Activated T-helper 1 cell treated with anti-CD3 and anti-CD28 coated beads, Interleukin-12 subunit alpha, Interleukin-12 subunit beta, Interleukin-2, Interleukin-4 antibody, amounts not matched to agents 30 ng/mL and 10 ng/mL and 1 ng/mL, durations not matched to agents 14 hours and 24 hours and 36 hours (primary cell): ENCODE results near the gene INSR. TPM values are rescaled to one million over a fixed set of nuclear protein-coding genes. Genes with fewer than 3 reads are reported as not detected.

Source experiments
- DNase-seq: peaks from one replicate; pipeline ENCODE4 v3.0.0; 2021; ENCODE audit warnings: low spot score
- H3K27ac Mint-ChIP-seq: one replicate; pipeline ENCODE4 v1.8.0; 2021; ENCODE audit warnings: mild to moderate bottlenecking, mixed read lengths
- H3K27me3 Mint-ChIP-seq: one replicate; pipeline ENCODE4 v1.8.0; 2022; ENCODE audit warnings: mild to moderate bottlenecking, moderate library complexity, mixed read lengths; ENCODE audit not compliant: insufficient read depth
- H3K36me3 Mint-ChIP-seq: one replicate; pipeline ENCODE4 v1.8.0; 2021; ENCODE audit warnings: low read depth, mixed read lengths
- H3K4me1 Mint-ChIP-seq: one replicate; pipeline ENCODE4 v1.8.0; 2021; ENCODE audit warnings: low read depth, mixed read lengths
- H3K4me3 Mint-ChIP-seq: one replicate; pipeline ENCODE4 v1.8.0; 2021; ENCODE audit warnings: mild to moderate bottlenecking, moderate library complexity, mixed read lengths
- H3K9me3 Mint-ChIP-seq: one replicate; pipeline ENCODE4 v1.8.0; 2021; ENCODE audit warnings: mixed read lengths
- intact Hi-C: fragments of 100-400 bp; cut with micrococcal nuclease; formaldehyde crosslinking; loops from one replicate; pipeline ENCODE4 v1.15.1; 2024
- total RNA-seq: library from RNA; stranded (reverse); gene quantifications from 2 replicates; pipeline ENCODE4 v1.2.3, GENCODE V29; 2022

INSR gene
- total RNA-seq, 1 donor from 2014 or later, result 1.5 TPM

DNA sequence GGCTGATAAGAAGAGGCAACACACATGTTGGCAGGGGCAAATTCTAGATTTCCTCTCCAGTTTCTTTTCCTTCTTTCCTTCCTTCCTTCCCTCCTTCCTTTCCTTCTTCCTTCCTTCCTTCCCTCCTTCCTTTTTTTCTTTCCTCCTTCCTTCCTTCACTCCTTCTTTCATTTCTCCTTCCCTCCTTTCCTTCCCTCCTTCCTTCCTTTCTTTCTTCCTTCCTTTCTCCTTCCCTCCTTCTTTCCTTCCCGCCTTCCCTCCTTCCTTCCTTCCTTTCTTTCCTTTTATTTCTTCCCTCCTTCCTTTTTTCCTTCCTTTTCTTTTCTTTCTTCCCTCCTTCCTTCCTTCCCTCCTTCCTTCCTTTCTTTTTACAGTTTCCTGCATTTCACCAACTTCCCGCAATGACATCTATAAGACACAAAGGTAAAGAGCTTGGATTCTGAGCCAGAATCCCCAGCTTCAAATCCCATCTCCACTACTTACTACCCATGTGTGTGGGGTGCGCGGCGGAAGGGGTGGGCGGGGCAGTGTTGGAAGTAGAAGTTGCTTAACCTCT lies 35.3 kb downstream of the INSR start:
- intact Hi-C loops, result no loop called here
- peaks cover 2% of the 10 kb centered on the region for H3K27me3 Mint-ChIP-seq
- no peaks in the 10 kb centered on the region for H3K4me1 Mint-ChIP-seq
- no peak overlapping the region for H3K4me3 Mint-ChIP-seq
- no peak for DNase-seq
- H3K9me3 Mint-ChIP-seq, result no peaks in the 10 kb centered on the region
- no peak overlapping the region for H3K27ac Mint-ChIP-seq
- no peaks in the 10 kb centered on the region for H3K36me3 Mint-ChIP-seq

DNA sequence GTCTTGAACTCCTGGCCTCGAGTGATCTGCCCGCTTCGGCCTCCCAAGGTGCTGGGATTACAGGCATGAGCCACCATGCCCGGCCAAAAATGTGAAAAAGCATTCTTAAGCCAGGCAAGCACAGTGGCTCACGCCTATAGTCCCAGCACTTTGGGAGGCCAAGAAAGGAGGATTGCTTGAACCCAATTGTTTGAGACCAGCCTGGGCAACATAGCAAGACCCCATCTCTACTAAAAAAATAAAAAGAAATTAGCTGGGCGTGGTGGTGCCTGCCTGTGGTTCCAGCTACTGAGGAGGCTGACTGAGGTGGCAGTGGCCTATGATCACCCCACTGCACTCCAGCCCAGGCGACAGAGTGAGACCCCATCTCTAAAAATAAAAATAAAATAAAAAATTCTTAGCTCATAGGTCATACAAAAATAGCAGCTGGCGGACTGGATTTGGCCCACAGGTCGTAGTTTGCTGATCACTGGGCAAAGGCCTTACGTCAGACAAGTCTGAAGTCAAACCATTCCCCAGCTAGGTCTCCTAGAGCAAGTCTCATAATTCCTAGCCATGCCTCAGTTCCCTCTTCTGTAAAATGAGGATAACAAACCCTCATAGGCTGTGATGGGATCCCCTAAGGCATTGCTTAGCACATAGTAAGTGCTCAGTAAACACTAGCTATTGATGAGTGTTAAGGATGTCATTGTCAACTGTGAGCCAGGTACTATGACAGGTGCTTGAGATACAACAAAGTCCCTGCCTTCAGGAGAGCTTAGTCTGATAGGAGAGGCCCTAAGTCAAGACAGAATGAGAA lies 36.0 kb downstream of the INSR start:
- Mint-ChIP-seq H3K4me3 (no peak overlapping the region), H3K36me3 (no peaks in the 10 kb centered on the region), H3K27me3 (peaks cover 4% of the 10 kb centered on the region), H3K27ac (no peak overlapping the region), H3K4me1 (no peaks in the 10 kb centered on the region), H3K9me3 (no peaks in the 10 kb centered on the region)
- no peak for DNase-seq
- intact Hi-C loops, result no loop called here

DNA sequence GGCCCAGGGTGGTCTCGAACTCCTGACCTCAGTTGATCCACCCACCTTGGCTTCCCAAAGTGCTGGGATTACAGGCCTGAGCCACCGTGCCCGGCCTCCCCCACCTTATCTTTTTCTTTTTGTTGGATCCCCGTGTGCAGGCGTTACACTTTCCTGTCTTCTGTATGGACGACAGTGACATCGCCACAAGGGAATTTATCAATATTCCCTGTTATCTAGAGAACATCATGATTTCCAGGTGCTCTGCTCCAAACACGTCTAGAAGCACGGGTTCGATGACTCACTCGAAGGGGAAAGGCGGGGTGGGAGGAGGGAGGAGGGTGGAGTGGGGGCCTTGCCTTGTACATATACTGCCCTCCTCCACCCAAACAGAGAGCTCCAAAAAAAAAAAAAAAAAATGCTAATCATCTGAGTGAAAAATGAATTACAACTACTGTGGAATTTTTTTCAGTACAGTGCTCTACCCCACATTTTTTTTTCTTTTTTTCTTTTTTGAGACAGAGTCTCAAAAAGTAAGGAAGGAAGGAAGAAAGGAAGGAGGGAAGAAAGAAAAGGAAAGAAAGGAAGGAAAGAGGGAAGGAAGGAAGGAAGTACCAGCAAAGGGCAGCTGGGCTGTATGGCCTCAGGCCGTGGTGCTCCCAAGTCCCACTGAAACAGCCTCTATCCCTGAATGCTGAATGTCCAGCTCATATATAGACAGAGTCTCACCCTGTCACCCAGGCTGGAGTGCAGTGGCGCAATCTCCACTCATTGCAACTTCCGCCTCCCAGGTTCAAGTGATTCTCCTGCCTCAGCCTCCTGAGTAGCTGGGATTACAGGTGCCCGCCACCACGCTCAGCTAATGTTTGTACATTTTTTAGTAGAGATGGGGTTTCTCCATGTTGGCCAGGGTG lies 36.8 kb downstream of the INSR start:
- Mint-ChIP-seq H3K27ac (no peak overlapping the region), H3K36me3 (no peaks in the 10 kb centered on the region), H3K9me3 (no peaks in the 10 kb centered on the region), H3K4me1 (no peaks in the 10 kb centered on the region), H3K27me3 (peaks cover 4% of the 10 kb centered on the region), H3K4me3 (no peak overlapping the region)
- no peak for DNase-seq
- intact Hi-C loops, result no loop called here

GRCh38 chr19:7255631-7256030 lies 38.6 kb downstream of the INSR start:
- H3K9me3 Mint-ChIP-seq, result no peaks in the 10 kb centered on the region
- no peak overlapping the region for H3K4me3 Mint-ChIP-seq
- H3K36me3 Mint-ChIP-seq, result no peaks in the 10 kb centered on the region
- peaks cover 4% of the 10 kb centered on the region for H3K27me3 Mint-ChIP-seq
- intact Hi-C loops, result no loop called here
- no peak for DNase-seq
- no peak overlapping the region for H3K27ac Mint-ChIP-seq
- no peaks in the 10 kb centered on the region for H3K4me1 Mint-ChIP-seq

GRCh38 chr19:7255119-7255518 lies 39.1 kb downstream of the INSR start:
- no peak for DNase-seq
- H3K4me1 Mint-ChIP-seq, result no peaks in the 10 kb centered on the region

GRCh38 chr19:7254590-7254989 lies 39.6 kb downstream of the INSR start:
- H3K4me1 Mint-ChIP-seq, result no peaks in the 10 kb centered on the region
- no peaks in the 10 kb centered on the region for H3K36me3 Mint-ChIP-seq
- intact Hi-C loops, result no loop called here
- no peak overlapping the region for H3K4me3 Mint-ChIP-seq
- H3K27me3 Mint-ChIP-seq, result peaks cover 8% of the 10 kb centered on the region
- no peaks in the 10 kb centered on the region for H3K9me3 Mint-ChIP-seq
- no peak overlapping the region for H3K27ac Mint-ChIP-seq
- DNase-seq, result no peak

More at GRCh38 chr19:7255119-7255518, 39.1 kb downstream of the INSR start:
- H3K9me3 Mint-ChIP-seq, result no peaks in the 10 kb centered on the region
- no peak overlapping the region for H3K4me3 Mint-ChIP-seq
- intact Hi-C loops, result no loop called here
- no peak overlapping the region for H3K27ac Mint-ChIP-seq
- H3K27me3 Mint-ChIP-seq, result peaks cover 6% of the 10 kb centered on the region
- H3K36me3 Mint-ChIP-seq, result no peaks in the 10 kb centered on the region

GRCh38 chr19:7252364-7252763 lies 41.9 kb downstream of the INSR start:
- no peaks in the 10 kb centered on the region for H3K4me1 Mint-ChIP-seq
- H3K9me3 Mint-ChIP-seq, result no peaks in the 10 kb centered on the region
- peaks cover 12% of the 10 kb centered on the region for H3K27me3 Mint-ChIP-seq
- H3K36me3 Mint-ChIP-seq, result no peaks in the 10 kb centered on the region
- DNase-seq, result no peak
- intact Hi-C loops, result no loop called here
- H3K4me3 Mint-ChIP-seq, result no peak overlapping the region
- H3K27ac Mint-ChIP-seq, result no peak overlapping the region

- no peak for DNase-seq
- peaks cover 4% of the 10 kb centered on the region for H3K9me3 Mint-ChIP-seq
Measured at GRCh38 chr19:7251494-7251893, 42.7 kb downstream of the INSR start.

GRCh38 chr19:7250951-7251350 lies 43.3 kb downstream of the INSR start:
- no peaks in the 10 kb centered on the region for H3K4me1 Mint-ChIP-seq
- no peak overlapping the region for H3K27ac Mint-ChIP-seq
- no peak overlapping the region for H3K4me3 Mint-ChIP-seq
- H3K9me3 Mint-ChIP-seq, result peaks cover 7% of the 10 kb centered on the region
- H3K36me3 Mint-ChIP-seq, result no peaks in the 10 kb centered on the region
- H3K27me3 Mint-ChIP-seq, result peaks cover 10% of the 10 kb centered on the region
- intact Hi-C loops, result no loop called here
- no peak for DNase-seq

More at GRCh38 chr19:7251494-7251893, 42.7 kb downstream of the INSR start:
- H3K4me3 Mint-ChIP-seq, result no peak overlapping the region
- H3K4me1 Mint-ChIP-seq, result no peaks in the 10 kb centered on the region
- no peak overlapping the region for H3K27ac Mint-ChIP-seq
- no peaks in the 10 kb centered on the region for H3K36me3 Mint-ChIP-seq
- intact Hi-C loops, result no loop called here
- peaks cover 11% of the 10 kb centered on the region for H3K27me3 Mint-ChIP-seq

- no peak overlapping the region for H3K4me3 Mint-ChIP-seq
- peaks cover 7% of the 10 kb centered on the region for H3K9me3 Mint-ChIP-seq
- H3K27me3 Mint-ChIP-seq, result peaks cover 10% of the 10 kb centered on the region
- H3K27ac Mint-ChIP-seq, result peak overlapping the region; percentile 63
- intact Hi-C loops, result no loop called here
- no peaks in the 10 kb centered on the region for H3K36me3 Mint-ChIP-seq
- DNase-seq, result no peak
- H3K4me1 Mint-ChIP-seq, result no peaks in the 10 kb centered on the region
Measured at GRCh38 chr19:7250057-7250596, 44.1 kb downstream of the INSR start.

DNA sequence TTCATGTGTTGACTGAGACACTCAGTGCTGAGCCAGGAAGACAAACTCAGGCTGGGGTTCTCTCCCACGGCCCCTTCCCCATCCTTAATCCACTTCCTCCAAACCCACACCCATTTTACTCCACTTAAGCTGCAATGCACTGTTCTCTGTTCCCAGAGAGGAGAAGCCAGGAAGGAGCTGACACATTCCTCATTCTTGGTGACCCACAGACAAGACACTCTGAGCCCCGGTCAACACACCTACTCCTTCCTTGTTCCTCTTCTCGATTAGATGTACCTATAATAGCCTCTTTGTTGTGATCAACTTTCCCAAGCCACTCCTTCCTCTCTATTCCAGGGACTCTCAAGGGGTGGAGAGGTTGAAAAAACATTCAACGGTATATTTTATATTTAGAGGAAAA lies 47.1 kb downstream of the INSR start:
- H3K27ac Mint-ChIP-seq, result no peak overlapping the region
- H3K4me1 Mint-ChIP-seq, result no peaks in the 10 kb centered on the region
- intact Hi-C loops, result no loop called here
- no peaks in the 10 kb centered on the region for H3K36me3 Mint-ChIP-seq
- peaks cover 8% of the 10 kb centered on the region for H3K27me3 Mint-ChIP-seq
- no peak for DNase-seq
- H3K4me3 Mint-ChIP-seq, result no peak overlapping the region
- peaks cover 7% of the 10 kb centered on the region for H3K9me3 Mint-ChIP-seq

DNA sequence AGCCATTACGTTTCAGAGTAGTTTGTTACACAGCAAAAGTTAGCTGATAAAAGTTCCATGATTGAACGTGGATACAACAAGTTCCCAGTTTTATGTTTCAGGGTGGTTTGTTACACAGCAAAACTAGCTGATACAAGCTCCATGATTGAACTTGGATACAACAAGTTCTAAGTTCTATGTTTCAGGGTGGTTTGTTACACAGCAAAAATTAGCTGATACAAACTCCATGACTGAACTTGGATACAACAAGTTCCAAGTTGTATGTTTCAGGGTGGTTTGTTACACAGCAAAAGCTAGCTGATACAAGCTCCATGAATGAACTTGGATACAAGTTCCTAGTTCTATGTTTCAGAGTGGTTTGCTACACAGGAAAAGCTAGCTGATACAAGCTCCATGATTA lies 47.6 kb downstream of the INSR start:
- Mint-ChIP-seq H3K27ac (no peak overlapping the region), H3K4me1 (no peaks in the 10 kb centered on the region), H3K27me3 (peaks cover 8% of the 10 kb centered on the region), H3K4me3 (no peak overlapping the region), H3K36me3 (no peaks in the 10 kb centered on the region), H3K9me3 (peaks cover 7% of the 10 kb centered on the region)
- no peak for DNase-seq
- intact Hi-C loops, result no loop called here
